ENCODE data around the gene TK2.

DNA sequence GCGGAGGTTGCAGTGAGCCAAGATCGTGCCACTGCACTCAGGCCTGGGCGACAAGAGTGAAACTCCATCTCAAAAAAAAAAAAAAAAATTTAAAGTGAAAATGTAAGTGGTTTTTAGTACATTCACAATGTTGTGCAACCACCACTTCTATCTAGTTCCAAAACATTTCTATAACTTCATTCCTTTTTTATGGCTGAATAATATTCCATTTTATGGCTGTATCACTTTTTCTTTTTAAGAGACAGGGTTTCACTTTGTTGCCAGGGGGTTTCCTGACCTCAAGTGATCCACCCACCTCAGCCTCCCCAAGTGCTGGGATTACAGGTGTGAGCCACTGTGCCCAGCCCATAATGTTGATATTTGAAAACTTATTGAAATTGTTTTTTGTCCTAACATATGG lies 42.9 kb upstream of the TK2 start:
- TF ChIP-seq, protein P1, sequence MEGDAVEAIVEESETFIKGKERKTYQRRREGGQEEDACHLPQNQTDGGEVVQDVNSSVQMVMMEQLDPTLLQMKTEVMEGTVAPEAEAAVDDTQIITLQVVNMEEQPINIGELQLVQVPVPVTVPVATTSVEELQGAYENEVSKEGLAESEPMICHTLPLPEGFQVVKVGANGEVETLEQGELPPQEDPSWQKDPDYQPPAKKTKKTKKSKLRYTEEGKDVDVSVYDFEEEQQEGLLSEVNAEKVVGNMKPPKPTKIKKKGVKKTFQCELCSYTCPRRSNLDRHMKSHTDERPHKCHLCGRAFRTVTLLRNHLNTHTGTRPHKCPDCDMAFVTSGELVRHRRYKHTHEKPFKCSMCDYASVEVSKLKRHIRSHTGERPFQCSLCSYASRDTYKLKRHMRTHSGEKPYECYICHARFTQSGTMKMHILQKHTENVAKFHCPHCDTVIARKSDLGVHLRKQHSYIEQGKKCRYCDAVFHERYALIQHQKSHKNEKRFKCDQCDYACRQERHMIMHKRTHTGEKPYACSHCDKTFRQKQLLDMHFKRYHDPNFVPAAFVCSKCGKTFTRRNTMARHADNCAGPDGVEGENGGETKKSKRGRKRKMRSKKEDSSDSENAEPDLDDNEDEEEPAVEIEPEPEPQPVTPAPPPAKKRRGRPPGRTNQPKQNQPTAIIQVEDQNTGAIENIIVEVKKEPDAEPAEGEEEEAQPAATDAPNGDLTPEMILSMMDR (IDR thresholded peaks at IDR 0.05), result no peak
- no peak for TF ChIP-seq POLR2A (IDR thresholded peaks at IDR 0.05)

All from transverse colon (tissue), 3 donors.